GM18858 (cell line): Measurements from ENCODE around the gene ZFP36L2.

ENCODE experiments used
- ATAC-seq: cut with Tn5 transposase; IDR thresholded peaks from one replicate; pipeline ENCODE4 v1.9.1; 2021; ENCODE audit not compliant: unreplicated experiment

Gene ZFP36L2

GRCh38 chr2:43226558-43226954 lies at the start of gene ZFP36L2:
Gene ZFP36L2, minus strand, starts transcription at chr2:43226606. Its CDS starts 291 bp downstream, at chr2:43226315.
- peak; percentile 46 for ATAC-seq

- no peak for ATAC-seq
Observed at GRCh38 chr2:43274721-43275120, 48.3 kb upstream of the ZFP36L2 start.

- no peak for ATAC-seq
Observed at GRCh38 chr2:43274055-43274454, 47.6 kb upstream of the ZFP36L2 start.

GRCh38 chr2:43273529-43273928 lies 47.1 kb upstream of the ZFP36L2 start:
- ATAC-seq, result no peak

GRCh38 chr2:43270930-43271615 lies 44.7 kb upstream of the ZFP36L2 start:
- no peak for ATAC-seq

GRCh38 chr2:43270461-43270860 lies 44.1 kb upstream of the ZFP36L2 start:
- ATAC-seq, result no peak

- no peak for ATAC-seq
Observed at GRCh38 chr2:43269706-43270105, 43.3 kb upstream of the ZFP36L2 start.

- no peak for ATAC-seq
Observed at GRCh38 chr2:43269074-43269572, 42.7 kb upstream of the ZFP36L2 start.

- ATAC-seq, result no peak
Observed at GRCh38 chr2:43268066-43268953, 41.9 kb upstream of the ZFP36L2 start.

GRCh38 chr2:43267381-43267780 lies 41.0 kb upstream of the ZFP36L2 start:
- no peak for ATAC-seq

GRCh38 chr2:43266711-43267111 lies 40.3 kb upstream of the ZFP36L2 start:
- no peak for ATAC-seq

- no peak for ATAC-seq
Observed at GRCh38 chr2:43265421-43265820, 39.0 kb upstream of the ZFP36L2 start.

GRCh38 chr2:43265001-43265400 lies 38.6 kb upstream of the ZFP36L2 start:
- ATAC-seq, result no peak

GRCh38 chr2:43262951-43263350 lies 36.5 kb upstream of the ZFP36L2 start:
- ATAC-seq, result no peak

- ATAC-seq, result no peak
Observed at GRCh38 chr2:43262239-43262638, 35.8 kb upstream of the ZFP36L2 start.

GRCh38 chr2:43259512-43259911 lies 33.1 kb upstream of the ZFP36L2 start:
- no peak for ATAC-seq

GRCh38 chr2:43258547-43259156 lies 32.2 kb upstream of the ZFP36L2 start:
- ATAC-seq, result no peak

- no peak for ATAC-seq
Observed at GRCh38 chr2:43255296-43255910, 29.0 kb upstream of the ZFP36L2 start.

GRCh38 chr2:43254331-43254730 lies 27.9 kb upstream of the ZFP36L2 start:
- ATAC-seq, result no peak

GRCh38 chr2:43251171-43251731 lies 24.8 kb upstream of the ZFP36L2 start:
- no peak for ATAC-seq

GRCh38 chr2:43250015-43250414 lies 23.6 kb upstream of the ZFP36L2 start:
- ATAC-seq, result no peak
